ENCODE data around the gene DMP1.

Gene DMP1, protein sequence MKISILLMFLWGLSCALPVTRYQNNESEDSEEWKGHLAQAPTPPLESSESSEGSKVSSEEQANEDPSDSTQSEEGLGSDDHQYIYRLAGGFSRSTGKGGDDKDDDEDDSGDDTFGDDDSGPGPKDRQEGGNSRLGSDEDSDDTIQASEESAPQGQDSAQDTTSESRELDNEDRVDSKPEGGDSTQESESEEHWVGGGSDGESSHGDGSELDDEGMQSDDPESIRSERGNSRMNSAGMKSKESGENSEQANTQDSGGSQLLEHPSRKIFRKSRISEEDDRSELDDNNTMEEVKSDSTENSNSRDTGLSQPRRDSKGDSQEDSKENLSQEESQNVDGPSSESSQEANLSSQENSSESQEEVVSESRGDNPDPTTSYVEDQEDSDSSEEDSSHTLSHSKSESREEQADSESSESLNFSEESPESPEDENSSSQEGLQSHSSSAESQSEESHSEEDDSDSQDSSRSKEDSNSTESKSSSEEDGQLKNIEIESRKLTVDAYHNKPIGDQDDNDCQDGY

GRCh38 chr4:87649980-87650379 lies at the start of gene DMP1:
Gene DMP1 (plus strand): TSS chr4:87650280. CDS start chr4:87656493, 6,213 bp downstream.
- DNase-seq = no peak

GRCh38 chr4:87601361-87601760 lies 48.7 kb upstream of the DMP1 start:
- DNase-seq = no peak

DNA sequence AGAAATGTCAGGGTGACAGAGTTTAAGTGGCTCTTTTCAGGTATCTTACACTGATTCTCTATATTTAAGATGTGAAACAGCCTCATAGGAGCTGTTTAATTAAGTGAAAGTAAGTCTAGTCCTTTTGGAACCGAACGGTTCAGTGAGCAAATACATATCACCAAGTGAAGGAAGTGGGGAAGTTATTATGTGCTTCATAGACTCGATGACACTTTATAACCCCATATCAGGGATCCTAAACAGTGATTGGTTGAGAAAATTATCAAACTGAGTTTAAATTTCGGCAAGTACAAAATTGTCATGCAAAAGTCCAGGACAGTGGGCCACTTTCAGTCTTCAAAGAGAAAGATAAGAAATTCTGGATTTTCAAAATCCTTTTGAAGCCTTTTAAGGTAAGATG lies 41.9 kb upstream of the DMP1 start, which contains the start of gene DSPP:
Gene DSPP, plus strand, starts transcription at position 301 of the 400 bp plus-strand sequence. CDS start 2,380 bp downstream, outside the sequence.
- DNase-seq = no peak

- DNase-seq = no peak
Observed at GRCh38 chr4:87614292-87614890, 35.7 kb upstream of the DMP1 start.

DNA sequence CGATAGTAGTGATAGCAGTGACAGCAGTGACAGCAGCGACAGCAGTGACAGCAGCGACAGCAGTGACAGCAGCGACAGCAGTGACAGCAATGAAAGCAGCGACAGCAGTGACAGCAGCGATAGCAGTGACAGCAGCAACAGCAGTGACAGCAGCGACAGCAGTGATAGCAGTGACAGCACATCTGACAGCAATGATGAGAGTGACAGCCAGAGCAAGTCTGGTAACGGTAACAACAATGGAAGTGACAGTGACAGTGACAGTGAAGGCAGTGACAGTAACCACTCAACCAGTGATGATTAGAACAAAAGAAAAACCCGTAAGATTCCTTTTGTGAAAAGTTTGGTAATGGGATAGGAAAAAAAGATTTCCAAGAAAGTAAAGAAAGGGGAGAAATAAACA lies 33.8 kb upstream of the DMP1 start:
- DNase-seq = no peak

DNA sequence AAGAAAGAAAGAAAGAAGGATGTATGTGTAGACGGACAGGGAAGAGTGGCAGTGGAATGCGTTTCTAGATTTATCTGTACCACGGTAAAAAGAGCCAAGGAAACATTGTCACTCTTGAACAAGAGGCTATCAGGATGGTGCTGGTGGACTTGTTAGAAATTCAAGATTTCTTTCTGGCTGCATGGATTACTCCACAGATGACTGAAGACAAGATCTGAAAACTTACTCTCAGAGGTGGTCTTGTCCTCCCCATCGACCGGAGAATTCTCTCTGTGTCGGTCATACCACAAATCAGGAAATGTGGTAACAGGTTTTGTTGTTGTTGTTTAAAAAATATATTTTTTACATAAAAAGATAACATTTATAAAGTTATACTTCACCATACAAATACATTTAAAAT lies 30.0 kb upstream of the DMP1 start:
- DNase-seq = no peak

DNA sequence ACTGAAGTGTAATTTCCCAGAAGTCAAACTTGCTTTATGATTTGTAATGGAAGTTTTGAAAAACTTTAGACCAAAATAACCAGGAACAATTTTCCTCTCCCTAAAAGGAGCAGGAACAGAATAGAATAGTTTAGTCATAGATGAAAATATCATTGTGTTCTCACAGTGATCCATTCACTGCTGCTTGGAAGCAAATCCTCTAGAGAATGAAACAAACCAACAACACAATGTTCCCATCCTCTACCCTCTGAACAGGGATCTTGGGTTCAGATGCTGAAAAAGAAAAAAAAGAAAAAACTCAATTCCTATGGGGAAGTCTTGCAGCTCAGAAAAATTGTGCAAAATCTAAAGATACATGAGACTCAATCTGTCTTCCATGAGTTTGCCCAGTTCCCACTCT lies 29.6 kb upstream of the DMP1 start:
- no peak for DNase-seq

- no peak for DNase-seq
Observed at GRCh38 chr4:87622303-87622702, 27.8 kb upstream of the DMP1 start.

DNA sequence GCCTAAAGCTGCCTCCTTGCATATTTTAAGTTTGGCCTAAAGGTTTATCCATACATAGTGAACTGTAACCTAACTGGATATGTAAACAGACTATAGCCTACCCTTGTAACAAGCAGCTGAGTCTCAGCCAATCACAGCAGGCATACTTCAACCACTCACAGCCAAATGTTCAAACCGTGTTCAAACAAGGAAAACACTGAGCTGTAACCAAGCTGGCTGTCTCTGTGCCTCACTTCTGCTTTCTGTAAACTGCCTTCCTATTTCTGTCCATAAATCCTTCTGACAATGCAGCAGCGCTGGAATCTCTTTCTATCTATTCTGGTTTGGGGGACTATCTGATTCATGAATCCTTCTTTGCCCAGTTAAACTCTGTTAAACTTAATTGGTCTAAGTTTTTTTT lies 25.4 kb upstream of the DMP1 start:
- no peak for DNase-seq

DNA sequence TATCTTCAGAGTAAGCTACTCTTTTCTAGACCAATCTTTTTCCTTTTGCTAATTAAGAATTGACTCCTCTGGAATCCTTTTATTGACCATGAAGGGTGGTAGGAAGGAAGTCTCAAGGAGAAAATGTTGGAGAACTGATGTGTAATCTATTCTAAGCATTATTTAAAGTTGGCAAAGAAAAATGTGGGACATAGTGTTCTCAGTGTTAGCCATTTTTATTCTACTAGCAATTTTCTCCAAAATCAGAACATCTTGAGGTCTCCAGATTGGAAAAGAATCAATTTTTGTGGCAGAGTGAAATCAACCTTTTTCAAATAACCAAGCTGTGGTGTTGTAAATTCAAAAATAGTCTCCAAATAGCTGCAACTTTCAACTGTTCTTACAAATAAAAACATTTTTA lies 18.4 kb upstream of the DMP1 start:
- DNase-seq = no peak

GRCh38 chr4:87632469-87632868 lies 17.6 kb upstream of the DMP1 start:
- DNase-seq = no peak

DNA sequence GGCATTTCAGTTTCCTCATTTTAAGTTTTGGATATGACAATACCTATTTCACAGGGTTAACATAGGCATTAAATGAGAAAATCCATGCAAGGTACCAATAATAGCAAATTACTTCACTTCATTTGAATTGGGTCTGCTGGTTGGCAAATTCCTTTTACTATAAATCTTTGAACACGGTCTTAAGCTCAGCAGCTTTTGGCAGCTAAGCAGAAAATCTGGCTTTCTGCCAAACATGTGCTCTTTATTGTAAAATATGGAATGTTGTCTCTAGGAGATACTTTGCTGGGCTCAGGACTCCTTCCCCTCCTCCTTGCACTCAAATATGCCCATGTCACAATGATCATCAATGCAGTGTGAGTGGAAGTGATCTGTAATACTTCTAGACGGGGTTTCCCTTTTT lies 16.8 kb upstream of the DMP1 start:
- DNase-seq = no peak

GRCh38 chr4:87644286-87644685 lies 5.8 kb upstream of the DMP1 start:
- DNase-seq = no peak

DNA sequence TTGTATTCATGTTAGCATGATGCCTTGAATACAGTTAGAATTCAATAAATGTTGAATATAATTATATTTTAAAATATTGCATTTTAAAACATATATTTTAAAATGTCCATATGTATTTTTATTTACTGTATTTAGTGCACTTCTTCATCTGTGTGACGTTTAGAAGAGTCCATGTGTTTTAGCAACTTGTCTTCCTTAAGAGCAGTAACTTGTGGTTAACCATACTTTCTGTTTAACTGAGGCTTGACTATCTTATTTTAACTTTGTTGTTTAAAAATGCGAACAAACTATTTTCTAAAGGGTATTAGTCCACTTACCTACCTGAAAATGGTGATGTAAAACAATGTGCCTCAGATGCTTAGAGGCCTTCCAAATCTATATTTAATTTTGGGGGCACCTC lies 858 bp downstream of the DMP1 start:
- no peak for DNase-seq

- DNase-seq = no peak
Observed at GRCh38 chr4:87651941-87652340, 1.9 kb downstream of the DMP1 start.

DNA sequence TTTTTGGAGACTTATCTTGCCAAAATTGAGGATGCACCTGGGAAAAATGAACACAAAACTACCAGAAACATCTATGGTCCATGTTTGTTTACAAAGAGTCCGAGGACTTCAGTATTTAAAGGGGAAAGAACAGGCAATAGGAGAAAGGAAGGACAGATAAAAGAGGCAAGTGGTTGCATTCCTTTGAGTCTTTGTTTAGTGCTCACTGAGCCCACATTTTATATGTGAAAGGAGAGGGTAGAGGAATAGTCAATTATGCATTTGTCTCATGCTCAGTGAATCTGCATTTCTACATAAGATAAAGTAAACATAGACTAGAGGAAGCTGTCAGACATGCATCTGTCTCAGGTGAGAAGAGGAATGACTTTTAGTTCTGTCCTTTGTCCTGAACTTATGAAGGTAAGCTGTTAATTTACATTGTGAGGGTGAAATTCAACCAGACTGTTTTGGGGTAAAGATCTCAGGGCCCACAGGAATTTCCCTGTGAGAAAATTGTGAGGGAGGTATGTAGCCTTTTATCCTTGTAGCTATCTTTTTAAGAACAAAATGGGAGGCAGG lies 4.5 kb downstream of the DMP1 start:
- DNase-seq = no peak

GRCh38 chr4:87657525-87657924 lies 7.4 kb downstream of the DMP1 start:
- DNase-seq = no peak

DNA sequence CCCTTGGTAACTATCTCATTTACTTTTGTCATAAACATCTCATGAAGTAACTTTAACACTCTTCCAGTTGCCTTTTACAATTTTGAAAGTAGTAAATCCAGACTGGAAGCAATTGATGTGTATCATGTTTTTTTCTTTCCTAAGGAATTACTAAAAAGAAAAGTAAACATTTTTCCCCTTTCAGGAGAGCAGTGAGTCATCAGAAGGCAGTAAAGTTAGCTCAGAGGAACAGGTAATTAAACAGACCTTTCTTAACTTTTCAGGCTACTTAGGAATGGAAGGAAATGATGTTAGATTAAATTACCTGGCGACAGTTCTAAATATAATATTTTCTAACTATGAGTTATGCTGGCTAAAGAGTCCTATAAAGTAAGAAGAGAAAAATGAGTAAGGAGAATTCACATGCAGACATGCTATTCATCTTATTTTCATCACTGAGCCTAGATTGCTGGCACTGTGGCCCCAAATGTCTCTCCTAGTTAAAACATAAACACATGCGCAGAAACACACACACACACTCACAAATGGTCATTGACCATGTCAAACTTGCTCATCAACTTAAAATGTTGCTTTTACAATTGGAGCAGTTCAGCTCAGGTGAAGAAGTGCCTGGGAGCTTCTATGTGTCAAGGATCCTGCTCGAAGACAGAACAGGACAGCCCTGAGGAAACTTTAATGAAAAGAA lies 9.3 kb downstream of the DMP1 start:
- no peak for DNase-seq

GRCh38 chr4:87662871-87663270 lies 12.8 kb downstream of the DMP1 start:
- no peak for DNase-seq

GRCh38 chr4:87669373-87669772 lies 19.3 kb downstream of the DMP1 start:
- DNase-seq = no peak

DNA sequence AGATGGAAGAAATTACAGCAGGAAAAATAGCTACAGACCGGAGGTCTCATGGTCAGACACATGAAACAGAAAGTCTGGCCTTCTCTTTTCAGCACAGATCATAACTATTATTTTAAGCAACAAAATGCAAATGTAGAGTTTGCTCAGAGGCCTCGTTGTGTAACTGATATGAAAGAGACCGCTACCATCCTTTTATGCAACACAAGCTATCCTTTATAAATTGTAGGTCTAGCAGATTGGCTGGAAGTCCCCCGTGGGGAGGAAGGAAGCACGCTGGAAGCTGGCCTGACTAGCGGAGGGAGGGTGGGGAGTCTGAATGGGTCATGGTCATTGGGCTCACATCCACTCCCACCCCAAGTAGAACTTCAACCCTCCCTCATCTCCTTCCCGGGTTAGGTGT lies 27.7 kb downstream of the DMP1 start:
- no peak for DNase-seq

GRCh38 chr4:87679449-87680169 lies 29.5 kb downstream of the DMP1 start:
- DNase-seq = no peak

DNA sequence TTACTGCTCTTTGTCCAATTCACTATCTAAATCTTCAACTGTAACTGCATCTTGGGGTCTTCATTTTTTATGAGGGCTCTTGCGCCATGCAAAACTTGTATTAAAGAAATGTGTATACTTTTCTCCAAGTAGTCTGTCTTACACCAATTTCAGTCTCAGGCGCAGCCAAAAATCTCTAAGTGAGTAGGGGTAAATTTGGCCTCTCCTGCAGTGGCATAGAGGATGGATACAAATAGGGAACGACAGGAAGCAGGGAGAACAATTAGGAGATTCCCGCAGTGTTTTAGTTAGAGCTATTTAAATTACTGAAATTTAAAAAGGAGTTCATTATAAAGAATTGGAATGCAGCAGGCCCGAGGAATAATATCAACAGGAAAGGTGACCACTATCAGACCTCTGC lies 30.2 kb downstream of the DMP1 start:
- no peak for DNase-seq

All from 8988T (cell line).